ENCODE measurements around the gene NFIA.

NFIA gene

DNA sequence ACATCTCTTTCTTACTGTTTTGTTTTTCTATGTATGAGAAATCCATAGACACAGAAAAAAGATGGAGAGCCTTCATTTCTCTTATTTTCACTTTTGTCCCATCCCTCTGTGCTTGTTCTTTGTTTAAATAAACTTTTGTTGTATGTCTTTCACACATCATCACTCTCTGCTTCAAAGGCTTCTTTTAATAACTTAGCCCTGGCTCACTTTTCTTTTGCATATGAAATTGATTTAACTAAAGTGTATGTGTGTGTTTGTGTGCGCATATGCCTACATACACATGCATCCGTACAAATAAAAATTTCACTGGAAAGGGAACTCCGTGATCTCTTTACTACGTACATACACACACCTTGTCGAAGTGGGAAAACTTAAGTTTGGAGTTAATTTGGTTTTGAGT is 168.6 kb downstream of the NFIA start:
- TF ChIP-seq, protein P1, sequence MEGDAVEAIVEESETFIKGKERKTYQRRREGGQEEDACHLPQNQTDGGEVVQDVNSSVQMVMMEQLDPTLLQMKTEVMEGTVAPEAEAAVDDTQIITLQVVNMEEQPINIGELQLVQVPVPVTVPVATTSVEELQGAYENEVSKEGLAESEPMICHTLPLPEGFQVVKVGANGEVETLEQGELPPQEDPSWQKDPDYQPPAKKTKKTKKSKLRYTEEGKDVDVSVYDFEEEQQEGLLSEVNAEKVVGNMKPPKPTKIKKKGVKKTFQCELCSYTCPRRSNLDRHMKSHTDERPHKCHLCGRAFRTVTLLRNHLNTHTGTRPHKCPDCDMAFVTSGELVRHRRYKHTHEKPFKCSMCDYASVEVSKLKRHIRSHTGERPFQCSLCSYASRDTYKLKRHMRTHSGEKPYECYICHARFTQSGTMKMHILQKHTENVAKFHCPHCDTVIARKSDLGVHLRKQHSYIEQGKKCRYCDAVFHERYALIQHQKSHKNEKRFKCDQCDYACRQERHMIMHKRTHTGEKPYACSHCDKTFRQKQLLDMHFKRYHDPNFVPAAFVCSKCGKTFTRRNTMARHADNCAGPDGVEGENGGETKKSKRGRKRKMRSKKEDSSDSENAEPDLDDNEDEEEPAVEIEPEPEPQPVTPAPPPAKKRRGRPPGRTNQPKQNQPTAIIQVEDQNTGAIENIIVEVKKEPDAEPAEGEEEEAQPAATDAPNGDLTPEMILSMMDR (IDR thresholded peaks at IDR 0.05; ENCODE audit: unreplicated experiment in 3 of 3), result no peak
- H3K4me1 Mint-ChIP-seq, result peaks cover 60% of the 10 kb centered on the region
- H3K4me3 Mint-ChIP-seq, result no peak overlapping the region

DNA sequence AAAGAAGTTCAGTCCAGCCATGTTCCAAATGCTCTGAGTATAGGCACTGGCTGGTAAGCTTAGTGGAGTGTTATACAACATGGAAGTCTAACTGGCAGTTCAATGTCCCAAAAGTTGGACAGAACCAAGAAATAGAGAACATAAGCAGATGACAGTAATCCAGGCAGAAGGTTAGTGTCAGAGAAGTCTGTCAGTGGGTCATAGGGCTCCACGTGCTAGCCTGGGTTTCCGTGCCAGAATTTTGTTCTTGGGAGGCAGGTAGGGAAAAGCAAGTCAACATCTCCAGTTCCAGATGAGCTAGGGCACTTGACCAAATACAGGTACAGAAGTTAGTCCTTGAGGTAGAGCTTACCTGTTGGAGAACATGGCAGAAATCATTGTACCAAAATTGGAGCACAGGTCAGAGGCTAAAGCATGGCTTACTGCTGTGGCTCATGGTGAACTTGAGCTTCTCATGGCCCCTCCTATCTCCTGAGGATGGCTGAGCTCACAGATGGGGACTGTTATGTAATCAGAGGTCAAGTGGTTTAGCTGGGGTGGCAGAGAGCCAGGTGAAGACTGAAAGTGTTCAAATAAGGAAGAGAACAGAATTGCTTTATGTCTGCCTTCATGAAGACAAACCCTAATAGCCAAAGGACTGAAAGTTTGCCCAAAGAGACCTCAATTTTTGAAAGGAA is 170.8 kb downstream of the NFIA start:
- H3K4me1 Mint-ChIP-seq, result peaks cover 62% of the 10 kb centered on the region
- H3K27me3 Mint-ChIP-seq (ENCODE audit: low read depth), result no peaks in the 10 kb centered on the region
- H3K4me3 Mint-ChIP-seq, result no peak overlapping the region
- no peaks in the 10 kb centered on the region for H3K36me3 Mint-ChIP-seq (ENCODE audit: low read depth)
- peak overlapping the region; percentile 70 to 95 (median 93) for H3K27ac Mint-ChIP-seq
- no peaks in the 10 kb centered on the region for H3K9me3 Mint-ChIP-seq
- TF ChIP-seq, protein P1 (IDR thresholded peaks at IDR 0.05; ENCODE audit: unreplicated experiment in 3 of 3), result no peak

More for the DNA sequence above, 168.6 kb downstream of the NFIA start:
- Mint-ChIP-seq H3K9me3 (no peaks in the 10 kb centered on the region), H3K36me3 (ENCODE audit: low read depth) (no peaks in the 10 kb centered on the region), H3K27me3 (ENCODE audit: low read depth) (no peaks in the 10 kb centered on the region), H3K27ac (peak overlapping the region; percentile 6 to 30 (median 14))

DNA sequence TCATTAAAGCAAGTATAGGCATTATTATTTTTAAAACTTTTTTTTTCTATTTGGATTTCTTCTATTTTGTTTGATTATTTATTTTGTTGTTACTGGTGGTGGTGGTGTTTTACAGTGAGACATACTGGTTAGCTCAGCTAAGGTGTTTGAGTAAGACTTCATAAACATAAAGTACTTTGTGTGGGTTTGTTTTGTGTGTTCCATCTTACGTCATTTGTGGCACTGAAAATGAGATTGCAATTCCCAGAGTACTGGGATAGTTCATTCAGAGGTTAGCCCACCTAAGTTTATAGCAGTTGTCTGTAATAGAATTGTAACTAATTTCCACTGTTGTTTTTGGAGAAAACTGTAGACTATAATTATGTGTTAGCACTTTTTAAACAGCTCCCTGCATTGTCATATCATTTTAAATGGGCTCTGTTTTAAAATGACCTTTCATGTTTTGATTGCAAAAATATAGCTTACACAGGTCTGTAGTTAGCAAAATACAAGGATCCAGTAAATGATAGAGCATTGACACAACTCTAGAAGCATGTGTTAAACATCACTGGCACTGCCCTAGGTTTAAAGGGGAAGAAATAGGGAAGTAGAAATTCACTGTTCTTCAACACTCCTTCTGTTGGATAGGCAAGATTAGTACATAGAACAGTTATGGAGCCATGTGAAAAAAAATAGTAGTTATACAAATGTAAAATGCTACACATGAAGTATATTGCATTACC is 171.7 kb downstream of the NFIA start:
- TF ChIP-seq, protein P1 (IDR thresholded peaks at IDR 0.05; ENCODE audit: unreplicated experiment in 3 of 3), result no peak
- H3K4me3 Mint-ChIP-seq, result peak overlapping the region in 2 of 3 experiments; percentile 62 to 64
- no peaks in the 10 kb centered on the region for H3K9me3 Mint-ChIP-seq
- H3K27me3 Mint-ChIP-seq (ENCODE audit: low read depth), result no peaks in the 10 kb centered on the region
- peaks cover 56% of the 10 kb centered on the region for H3K4me1 Mint-ChIP-seq
- no peaks in the 10 kb centered on the region for H3K36me3 Mint-ChIP-seq (ENCODE audit: low read depth)
- H3K27ac Mint-ChIP-seq, result peak overlapping the region; percentile 93 to 95 (median 95)

DNA sequence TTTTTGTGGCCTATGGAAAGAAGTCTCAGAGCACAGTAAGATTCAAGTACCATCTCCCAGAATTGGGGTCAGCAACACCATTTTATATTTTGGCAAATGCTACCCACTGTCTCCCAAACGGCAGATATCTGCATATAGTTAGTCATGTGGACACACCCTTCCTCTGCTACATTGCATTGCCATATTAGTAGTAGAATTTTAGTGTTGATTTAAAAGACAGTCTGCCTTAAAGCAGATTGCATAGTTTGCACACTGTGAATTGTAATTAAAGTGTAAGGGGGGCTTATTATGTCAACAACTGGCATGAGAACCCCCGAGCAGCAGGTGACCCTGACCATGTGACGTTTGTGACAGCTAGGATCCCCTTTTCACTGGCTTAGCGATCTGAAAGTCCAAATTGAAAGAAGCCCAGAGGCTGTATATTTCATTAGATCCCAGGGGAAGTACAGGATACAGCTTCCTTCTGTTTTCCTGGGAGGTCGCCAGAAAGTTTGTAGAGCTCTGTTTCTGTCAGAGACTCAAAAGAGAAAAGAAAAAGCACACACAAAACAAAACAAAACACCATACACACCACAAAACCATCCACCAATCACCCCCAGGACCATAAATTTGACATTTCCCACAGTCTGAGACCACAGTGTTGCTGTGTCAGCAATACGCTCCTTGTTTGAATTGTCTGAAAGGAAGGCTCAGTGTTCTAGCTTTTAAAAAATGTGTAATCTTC is 172.4 kb downstream of the NFIA start:
- H3K27me3 Mint-ChIP-seq (ENCODE audit: low read depth), result no peaks in the 10 kb centered on the region
- peak overlapping the region; percentile 93 to 95 (median 95) for H3K27ac Mint-ChIP-seq
- H3K4me1 Mint-ChIP-seq, result peaks cover 59% of the 10 kb centered on the region
- TF ChIP-seq, protein P1 (IDR thresholded peaks at IDR 0.05; ENCODE audit: unreplicated experiment in 3 of 3), result no peak
- H3K9me3 Mint-ChIP-seq, result no peaks in the 10 kb centered on the region
- no peaks in the 10 kb centered on the region for H3K36me3 Mint-ChIP-seq (ENCODE audit: low read depth)
- H3K4me3 Mint-ChIP-seq, result peak overlapping the region; percentile 10 to 64 (median 62)

DNA sequence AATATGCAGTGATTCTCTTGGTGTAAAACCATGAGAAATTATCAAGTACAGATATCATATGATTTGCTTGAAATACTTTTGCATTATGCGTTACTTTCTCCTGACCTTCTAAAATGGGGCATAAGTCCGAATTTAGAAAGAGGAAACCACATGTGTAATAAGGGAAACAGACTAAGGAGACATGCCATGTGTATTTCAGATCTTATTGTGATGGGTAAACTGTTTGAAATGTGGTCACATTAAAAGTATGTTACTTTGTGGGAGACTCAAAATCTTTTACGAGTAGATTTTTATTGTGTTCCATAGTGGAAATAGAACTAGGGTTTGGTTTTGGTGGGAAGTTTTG is 173.0 kb downstream of the NFIA start:
- H3K36me3 Mint-ChIP-seq (ENCODE audit: low read depth), result no peaks in the 10 kb centered on the region
- peak overlapping the region in 1 of 3 experiments; percentile 64 for H3K4me3 Mint-ChIP-seq
- H3K9me3 Mint-ChIP-seq, result no peaks in the 10 kb centered on the region
- H3K4me1 Mint-ChIP-seq, result peaks cover 56% of the 10 kb centered on the region
- no peaks in the 10 kb centered on the region for H3K27me3 Mint-ChIP-seq (ENCODE audit: low read depth)
- TF ChIP-seq, protein P1 (IDR thresholded peaks at IDR 0.05; ENCODE audit: unreplicated experiment in 3 of 3), result no peak
- peak overlapping the region; percentile 93 to 95 (median 95) for H3K27ac Mint-ChIP-seq

All from nephron (organoid).